GM12873 (cell line): ENCODE data around the gene JADE2.

ENCODE experiments used
- CTCF ChIP-seq: IDR thresholded peaks from 2 replicates; pipeline ENCODE4 v1.5.1; 2012; ENCODE audit warnings: low read depth, mild to moderate bottlenecking, moderate library complexity, low read length, control low read depth; ENCODE audit not compliant: insufficient read depth; ENCODE audit errors: missing control alignments

JADE2 gene

GRCh38 chr5:134524826-134525682, at the start of gene JADE2:
Gene JADE2 (plus strand): TSS chr5:134525670. CDS start chr5:134535858, 10,188 bp downstream.
- TF ChIP-seq CTCF, result no peak

GRCh38 chr5:134477462-134478245, 47.8 kb upstream of the JADE2 start:
- no peak for TF ChIP-seq CTCF

- no peak for TF ChIP-seq CTCF
Observed at GRCh38 chr5:134479839-134480238, 45.6 kb upstream of the JADE2 start.

- no peak for TF ChIP-seq CTCF
Observed at GRCh38 chr5:134489227-134489944, 36.1 kb upstream of the JADE2 start.

GRCh38 chr5:134490255-134490924, 35.1 kb upstream of the JADE2 start:
- TF ChIP-seq CTCF, result no peak

GRCh38 chr5:134490925-134491271, 34.6 kb upstream of the JADE2 start:
- TF ChIP-seq CTCF, result no peak
